H1 (cell line): ENCODE results near the gene EMID1. TPM values are rescaled to one million over a fixed set of nuclear protein-coding genes. Genes with fewer than 3 reads are reported as not detected.

Source experiments
- ATF3 ChIP-seq: IDR thresholded peaks from 2 replicates; pipeline ENCODE4 v1.6.1; 2011; ENCODE audit warnings: low read depth, mild to moderate bottlenecking, low read length; ENCODE audit not compliant: insufficient read depth
- EZH2 ChIP-seq: fragments of 200-600 bp; sonication (generic); IDR thresholded peaks from 2 replicates; pipeline ENCODE4 v1.7.1; 2012; ENCODE audit warnings: low read depth, mild to moderate bottlenecking, moderate library complexity, low read length, inconsistent platforms; ENCODE audit not compliant: severe bottlenecking
- JUND ChIP-seq: IDR thresholded peaks from 2 replicates; pipeline ENCODE4 v1.6.1; 2011; ENCODE audit warnings: mild to moderate bottlenecking, improper control_type of control experiment, low read length
- RAD21 ChIP-seq, 2 experiments: IDR thresholded peaks in 1 of 2; conservative IDR thresholded peaks in 1 of 2; 2 replicates each; pipeline ENCODE4 v1.6.1; 2011; ENCODE audit warnings: low read depth in 2 of 2, low read length in 2 of 2, improper control_type of control experiment in 1 of 2, inconsistent platforms in 1 of 2, mild to moderate bottlenecking in 1 of 2, moderate library complexity in 1 of 2
- RBBP5 ChIP-seq: IDR thresholded peaks from 2 replicates; pipeline ENCODE4 v1.7.1; 2012; ENCODE audit warnings: low read depth, mild to moderate bottlenecking, inconsistent platforms, low read length, moderate library complexity, borderline replicate concordance
- RNF2 ChIP-seq: fragments of 200-900, 300-1000 bp; sonication (generic); IDR thresholded peaks from 2 replicates; pipeline ENCODE4 v1.7.1; 2016; ENCODE audit warnings: borderline replicate concordance, low read depth, mild to moderate bottlenecking, antibody characterized with exemption, low read length; ENCODE audit not compliant: poor library complexity, severe bottlenecking; ENCODE audit errors: missing control alignments
- SP4 ChIP-seq: IDR thresholded peaks from 2 replicates; pipeline ENCODE4 v1.6.1; 2012; ENCODE audit warnings: low read length, inconsistent platforms
- polyA plus RNA-seq, 7 experiments: library from polyadenylated mRNA; depleted of rRNA in 3 of 7; stranded (reverse) in 5 of 7; unstranded in 2 of 7; fragments of >200 nt in 5 of 7; fragments of 200-250 nt in 2 of 7; gene quantifications; 1 replicate in 5 of 7; 2 replicates in 1 of 7; 4 replicates in 1 of 7; pipeline versions ENCODE4 v1.2.1 to v1.2.3, GENCODE V29; 2011 to 2013; ENCODE audit warnings: missing spikeins in 2 of 7, mixed read lengths in 2 of 7
- total RNA-seq: library from RNA; stranded (reverse); fragmentation: NEBNext Ultra II Directional; extraction: Animal tissue kit (Norgen Biotek cat#: 25700); gene quantifications from 2 replicates; pipeline ENCODE4 v1.2.1, GENCODE V29; 2021
- TF ChIP-seq, protein P1 (sequence below): fragments of 300-600 bp; sonication (generic); IDR thresholded peaks from 2 replicates; pipeline ENCODE4 v1.7.1; 2012; ENCODE audit warnings: low read length, moderate library complexity, mild to moderate bottlenecking, inconsistent platforms; ENCODE audit not compliant: insufficient replicate concordance

The EMID1 gene
- total and polyA plus RNA-seq, 2 of the 8 experiments (the other 6 are each of a cell fraction or from before 2014, with no cell fraction given) = 3.9 to 7.4 TPM

- TF ChIP-seq, protein P1, sequence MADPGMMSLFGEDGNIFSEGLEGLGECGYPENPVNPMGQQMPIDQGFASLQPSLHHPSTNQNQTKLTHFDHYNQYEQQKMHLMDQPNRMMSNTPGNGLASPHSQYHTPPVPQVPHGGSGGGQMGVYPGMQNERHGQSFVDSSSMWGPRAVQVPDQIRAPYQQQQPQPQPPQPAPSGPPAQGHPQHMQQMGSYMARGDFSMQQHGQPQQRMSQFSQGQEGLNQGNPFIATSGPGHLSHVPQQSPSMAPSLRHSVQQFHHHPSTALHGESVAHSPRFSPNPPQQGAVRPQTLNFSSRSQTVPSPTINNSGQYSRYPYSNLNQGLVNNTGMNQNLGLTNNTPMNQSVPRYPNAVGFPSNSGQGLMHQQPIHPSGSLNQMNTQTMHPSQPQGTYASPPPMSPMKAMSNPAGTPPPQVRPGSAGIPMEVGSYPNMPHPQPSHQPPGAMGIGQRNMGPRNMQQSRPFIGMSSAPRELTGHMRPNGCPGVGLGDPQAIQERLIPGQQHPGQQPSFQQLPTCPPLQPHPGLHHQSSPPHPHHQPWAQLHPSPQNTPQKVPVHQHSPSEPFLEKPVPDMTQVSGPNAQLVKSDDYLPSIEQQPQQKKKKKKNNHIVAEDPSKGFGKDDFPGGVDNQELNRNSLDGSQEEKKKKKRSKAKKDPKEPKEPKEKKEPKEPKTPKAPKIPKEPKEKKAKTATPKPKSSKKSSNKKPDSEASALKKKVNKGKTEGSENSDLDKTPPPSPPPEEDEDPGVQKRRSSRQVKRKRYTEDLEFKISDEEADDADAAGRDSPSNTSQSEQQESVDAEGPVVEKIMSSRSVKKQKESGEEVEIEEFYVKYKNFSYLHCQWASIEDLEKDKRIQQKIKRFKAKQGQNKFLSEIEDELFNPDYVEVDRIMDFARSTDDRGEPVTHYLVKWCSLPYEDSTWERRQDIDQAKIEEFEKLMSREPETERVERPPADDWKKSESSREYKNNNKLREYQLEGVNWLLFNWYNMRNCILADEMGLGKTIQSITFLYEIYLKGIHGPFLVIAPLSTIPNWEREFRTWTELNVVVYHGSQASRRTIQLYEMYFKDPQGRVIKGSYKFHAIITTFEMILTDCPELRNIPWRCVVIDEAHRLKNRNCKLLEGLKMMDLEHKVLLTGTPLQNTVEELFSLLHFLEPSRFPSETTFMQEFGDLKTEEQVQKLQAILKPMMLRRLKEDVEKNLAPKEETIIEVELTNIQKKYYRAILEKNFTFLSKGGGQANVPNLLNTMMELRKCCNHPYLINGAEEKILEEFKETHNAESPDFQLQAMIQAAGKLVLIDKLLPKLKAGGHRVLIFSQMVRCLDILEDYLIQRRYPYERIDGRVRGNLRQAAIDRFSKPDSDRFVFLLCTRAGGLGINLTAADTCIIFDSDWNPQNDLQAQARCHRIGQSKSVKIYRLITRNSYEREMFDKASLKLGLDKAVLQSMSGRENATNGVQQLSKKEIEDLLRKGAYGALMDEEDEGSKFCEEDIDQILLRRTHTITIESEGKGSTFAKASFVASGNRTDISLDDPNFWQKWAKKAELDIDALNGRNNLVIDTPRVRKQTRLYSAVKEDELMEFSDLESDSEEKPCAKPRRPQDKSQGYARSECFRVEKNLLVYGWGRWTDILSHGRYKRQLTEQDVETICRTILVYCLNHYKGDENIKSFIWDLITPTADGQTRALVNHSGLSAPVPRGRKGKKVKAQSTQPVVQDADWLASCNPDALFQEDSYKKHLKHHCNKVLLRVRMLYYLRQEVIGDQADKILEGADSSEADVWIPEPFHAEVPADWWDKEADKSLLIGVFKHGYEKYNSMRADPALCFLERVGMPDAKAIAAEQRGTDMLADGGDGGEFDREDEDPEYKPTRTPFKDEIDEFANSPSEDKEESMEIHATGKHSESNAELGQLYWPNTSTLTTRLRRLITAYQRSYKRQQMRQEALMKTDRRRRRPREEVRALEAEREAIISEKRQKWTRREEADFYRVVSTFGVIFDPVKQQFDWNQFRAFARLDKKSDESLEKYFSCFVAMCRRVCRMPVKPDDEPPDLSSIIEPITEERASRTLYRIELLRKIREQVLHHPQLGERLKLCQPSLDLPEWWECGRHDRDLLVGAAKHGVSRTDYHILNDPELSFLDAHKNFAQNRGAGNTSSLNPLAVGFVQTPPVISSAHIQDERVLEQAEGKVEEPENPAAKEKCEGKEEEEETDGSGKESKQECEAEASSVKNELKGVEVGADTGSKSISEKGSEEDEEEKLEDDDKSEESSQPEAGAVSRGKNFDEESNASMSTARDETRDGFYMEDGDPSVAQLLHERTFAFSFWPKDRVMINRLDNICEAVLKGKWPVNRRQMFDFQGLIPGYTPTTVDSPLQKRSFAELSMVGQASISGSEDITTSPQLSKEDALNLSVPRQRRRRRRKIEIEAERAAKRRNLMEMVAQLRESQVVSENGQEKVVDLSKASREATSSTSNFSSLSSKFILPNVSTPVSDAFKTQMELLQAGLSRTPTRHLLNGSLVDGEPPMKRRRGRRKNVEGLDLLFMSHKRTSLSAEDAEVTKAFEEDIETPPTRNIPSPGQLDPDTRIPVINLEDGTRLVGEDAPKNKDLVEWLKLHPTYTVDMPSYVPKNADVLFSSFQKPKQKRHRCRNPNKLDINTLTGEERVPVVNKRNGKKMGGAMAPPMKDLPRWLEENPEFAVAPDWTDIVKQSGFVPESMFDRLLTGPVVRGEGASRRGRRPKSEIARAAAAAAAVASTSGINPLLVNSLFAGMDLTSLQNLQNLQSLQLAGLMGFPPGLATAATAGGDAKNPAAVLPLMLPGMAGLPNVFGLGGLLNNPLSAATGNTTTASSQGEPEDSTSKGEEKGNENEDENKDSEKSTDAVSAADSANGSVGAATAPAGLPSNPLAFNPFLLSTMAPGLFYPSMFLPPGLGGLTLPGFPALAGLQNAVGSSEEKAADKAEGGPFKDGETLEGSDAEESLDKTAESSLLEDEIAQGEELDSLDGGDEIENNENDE = no peak
- TF ChIP-seq RAD21 (IDR thresholded peaks at IDR 0.05 in 1 of 2, conservative IDR thresholded peaks at IDR 0.05 in 1 of 2; ENCODE audit: low read depth in 2 of 2, low read length in 2 of 2) = no peak
- peak; percentile 69; the same call in 1 of the 2 replicates for TF ChIP-seq RBBP5
- TF ChIP-seq JUND = no peak
- no peak for TF ChIP-seq RNF2
- TF ChIP-seq ATF3 = no peak
- no peak for TF ChIP-seq SP4
- TF ChIP-seq EZH2 = no peak
Observed at GRCh38 chr22:29205594-29206371, at the start of gene EMID1 (continued).
